Natural killer cell (primary cell): ENCODE data around the gene TBC1D22A. TPM values are rescaled to one million over a fixed set of nuclear protein-coding genes. Genes with fewer than 3 reads are reported as not detected.

Experiments
- ATAC-seq, 3 donors: fragments of 150-1000 bp in 2 of 3; fragments of 200-7000 bp in 1 of 3; cut with Tn5 transposase; 1 replicate in 1 of 3; 2 replicates in 2 of 3; pipeline ENCODE4 v1.10.0; 2021; ENCODE audit warnings: mild to moderate bottlenecking in 2 of 3, moderate library complexity in 2 of 3
- DNase-seq, 2 donors: peaks; one replicate each; pipeline versions ENCODE4 v3.0.0 to v3.0.0-alpha.2; 2013 to 2021; ENCODE audit warnings: mixed read lengths in 1 of 2
- H3K27ac ChIP-seq: one replicate; pipeline ENCODE4 v1.5.1; 2013; ENCODE audit warnings: mild to moderate bottlenecking, low read length
- H3K27me3 ChIP-seq: one replicate; pipeline ENCODE4 v1.6.1; 2013; ENCODE audit warnings: low read length; ENCODE audit not compliant: control insufficient read depth, insufficient read depth
- H3K36me3 ChIP-seq: one replicate; pipeline ENCODE4 v1.6.1; 2013; ENCODE audit warnings: low read length; ENCODE audit not compliant: control insufficient read depth, insufficient read depth
- H3K4me1 ChIP-seq: one replicate; pipeline ENCODE4 v1.6.1; 2013; ENCODE audit warnings: low read length; ENCODE audit not compliant: control insufficient read depth, insufficient read depth
- H3K4me3 ChIP-seq: one replicate; pipeline ENCODE4 v1.5.1; 2013; ENCODE audit warnings: low read length
- H3K9me3 ChIP-seq: one replicate; pipeline ENCODE4 v1.6.1; 2013; ENCODE audit warnings: low read length; ENCODE audit not compliant: control insufficient read depth, insufficient read depth
- H3K27ac Mint-ChIP-seq, 2 donors: one replicate each; pipeline ENCODE4 v1.8.0; 2022; ENCODE audit warnings: mild to moderate bottlenecking in 2 of 2, mixed read lengths in 2 of 2, moderate library complexity in 1 of 2
- H3K27me3 Mint-ChIP-seq, 2 donors: one replicate each; pipeline ENCODE4 v1.8.0; 2022; ENCODE audit warnings: low read depth in 2 of 2, mixed read lengths in 2 of 2
- H3K36me3 Mint-ChIP-seq: one replicate; pipeline ENCODE4 v1.8.0; 2022; ENCODE audit warnings: mixed read lengths
- H3K4me1 Mint-ChIP-seq, 2 donors: one replicate each; pipeline ENCODE4 v1.8.0; 2022; ENCODE audit warnings: mixed read lengths in 2 of 2
- H3K4me3 Mint-ChIP-seq: one replicate; pipeline ENCODE4 v1.8.0; 2022; ENCODE audit warnings: mild to moderate bottlenecking, moderate library complexity, mixed read lengths
- H3K9me3 Mint-ChIP-seq, 2 donors: one replicate each; pipeline ENCODE4 v1.8.0; 2022; ENCODE audit warnings: mixed read lengths in 2 of 2
- WGBS: methylation state at CpG from one replicate; pipeline ENCODE4 v1.1.7; 2013; ENCODE audit warnings: missing lambda C conversion rate; ENCODE audit not compliant: insufficient coverage; 5-methylcytosine and 5-hydroxymethylcytosine counted together
- intact Hi-C: fragments of 100-400 bp; cut with micrococcal nuclease; formaldehyde crosslinking; loops from one replicate; pipeline ENCODE4 v1.14.2; 2022
- total RNA-seq, 4 donors: library from RNA; stranded (reverse); fragments of 120-200 nt in 1 of 4; gene quantifications; one replicate each; pipeline versions ENCODE4 v1.2.3 to v1.2.4, GENCODE V29; 2013 to 2022
- TF ChIP-seq, protein P1 (sequence below): fragments of 200-600 bp; IDR thresholded peaks from one replicate; pipeline ENCODE4 v1.8.0; 2022; ENCODE audit warnings: antibody characterized with exemption

Gene TBC1D22A
- total RNA-seq, 3 donors from 2014 or later (not counting 1 experiment from before 2014, with no cell fraction given): 47.4 to 53.7 (median 53.2) TPM

DNA sequence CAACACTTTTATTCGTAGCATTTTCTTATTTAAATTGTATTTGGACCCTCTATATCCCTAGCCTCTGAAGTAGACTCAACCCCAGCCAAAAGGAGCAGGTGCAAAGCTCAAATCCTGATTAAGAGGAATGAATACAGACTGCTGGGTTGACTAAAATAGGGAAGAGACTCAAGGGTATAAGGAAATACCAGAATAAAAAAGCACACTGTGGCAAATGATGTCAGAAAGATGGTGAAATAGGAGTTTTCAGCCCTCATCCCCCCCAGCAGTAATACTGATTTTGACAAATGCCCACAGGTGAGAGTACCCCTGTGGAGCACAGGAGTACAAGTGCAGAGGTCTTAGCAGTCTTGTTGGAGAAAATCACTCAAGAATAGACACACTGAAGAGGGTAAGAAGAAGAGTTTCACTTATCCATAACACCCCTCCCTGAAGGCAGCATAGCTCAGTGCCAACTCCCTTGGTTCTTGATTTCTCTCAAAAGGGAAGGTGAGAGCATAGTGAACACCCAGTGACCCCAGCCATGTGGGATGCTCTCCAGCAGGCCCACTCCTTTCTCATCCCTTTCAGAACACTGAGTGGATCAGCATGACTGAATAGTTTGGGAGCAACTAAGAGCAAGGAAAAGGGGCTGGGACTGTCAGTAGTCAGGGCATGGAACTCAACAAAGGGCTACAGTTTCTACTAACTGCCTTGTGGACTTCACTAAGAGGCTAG, 71.7 kb downstream of the TBC1D22A start:
- peaks cover 7 to 13% of the 10 kb centered on the region in 2 donors for H3K9me3 Mint-ChIP-seq
- TF ChIP-seq, protein P1, sequence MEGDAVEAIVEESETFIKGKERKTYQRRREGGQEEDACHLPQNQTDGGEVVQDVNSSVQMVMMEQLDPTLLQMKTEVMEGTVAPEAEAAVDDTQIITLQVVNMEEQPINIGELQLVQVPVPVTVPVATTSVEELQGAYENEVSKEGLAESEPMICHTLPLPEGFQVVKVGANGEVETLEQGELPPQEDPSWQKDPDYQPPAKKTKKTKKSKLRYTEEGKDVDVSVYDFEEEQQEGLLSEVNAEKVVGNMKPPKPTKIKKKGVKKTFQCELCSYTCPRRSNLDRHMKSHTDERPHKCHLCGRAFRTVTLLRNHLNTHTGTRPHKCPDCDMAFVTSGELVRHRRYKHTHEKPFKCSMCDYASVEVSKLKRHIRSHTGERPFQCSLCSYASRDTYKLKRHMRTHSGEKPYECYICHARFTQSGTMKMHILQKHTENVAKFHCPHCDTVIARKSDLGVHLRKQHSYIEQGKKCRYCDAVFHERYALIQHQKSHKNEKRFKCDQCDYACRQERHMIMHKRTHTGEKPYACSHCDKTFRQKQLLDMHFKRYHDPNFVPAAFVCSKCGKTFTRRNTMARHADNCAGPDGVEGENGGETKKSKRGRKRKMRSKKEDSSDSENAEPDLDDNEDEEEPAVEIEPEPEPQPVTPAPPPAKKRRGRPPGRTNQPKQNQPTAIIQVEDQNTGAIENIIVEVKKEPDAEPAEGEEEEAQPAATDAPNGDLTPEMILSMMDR: no peak
- peaks cover 22 to 35% of the 10 kb centered on the region in 2 donors for H3K4me1 Mint-ChIP-seq
- H3K4me3 Mint-ChIP-seq: no peak overlapping the region
- no peak for DNase-seq
- Histone ChIP-seq H3K36me3 (no peaks in the 10 kb centered on the region), H3K4me3 (no peak overlapping the region), H3K9me3 (peaks cover 9% of the 10 kb centered on the region), H3K27me3 (no peaks in the 10 kb centered on the region), H3K27ac (no peak overlapping the region), H3K4me1 (no peaks in the 10 kb centered on the region)
- H3K36me3 Mint-ChIP-seq: peaks cover 21% of the 10 kb centered on the region
- intact Hi-C loops: no loop called here
- ATAC-seq: no peak
- no peak overlapping the region for H3K27ac Mint-ChIP-seq
- no peaks in the 10 kb centered on the region for H3K27me3 Mint-ChIP-seq
- WGBS: 100% methylated on average over 1 of the region's 1 CpG

DNA sequence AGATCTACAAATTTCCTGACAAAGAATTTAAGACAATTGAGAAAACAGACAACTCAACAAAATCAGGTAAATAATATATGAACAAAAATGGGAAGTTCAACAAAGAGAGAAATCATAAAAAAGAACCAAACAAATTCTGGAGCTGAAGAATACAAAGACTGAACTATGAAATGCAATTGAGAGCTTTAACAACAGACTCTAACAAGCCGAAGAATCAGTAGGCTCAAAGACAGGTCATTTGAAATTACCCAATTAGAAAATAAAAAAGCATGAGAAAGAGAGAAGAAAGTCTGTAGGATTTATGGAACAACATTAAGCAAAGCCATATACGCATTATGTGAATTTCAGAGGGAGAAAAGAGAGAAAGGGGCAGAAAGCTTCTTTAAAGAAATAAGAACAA, 72.8 kb downstream of the TBC1D22A start:
- Mint-ChIP-seq H3K9me3 (peaks cover 7 to 13% of the 10 kb centered on the region in 2 donors), H3K4me1 (peaks cover 12 to 35% of the 10 kb centered on the region in 2 donors), H3K36me3 (peaks cover 21% of the 10 kb centered on the region), H3K4me3 (no peak overlapping the region), H3K27ac (peak overlapping the region in 1 of 2 donors; percentile 6), H3K27me3 (no peaks in the 10 kb centered on the region)
- no peaks in the 10 kb centered on the region for H3K4me1 ChIP-seq
- TF ChIP-seq, protein P1: no peak
- ATAC-seq (no peak), DNase-seq (no peak)
- no peak overlapping the region for H3K27ac ChIP-seq
- H3K36me3 ChIP-seq: no peaks in the 10 kb centered on the region
- H3K4me3 ChIP-seq: no peak overlapping the region
- H3K9me3 ChIP-seq: peaks cover 9% of the 10 kb centered on the region
- 100% methylated on average over 2 of the region's 2 CpGs for WGBS
- H3K27me3 ChIP-seq: no peaks in the 10 kb centered on the region
- intact Hi-C loops: no loop called here

DNA sequence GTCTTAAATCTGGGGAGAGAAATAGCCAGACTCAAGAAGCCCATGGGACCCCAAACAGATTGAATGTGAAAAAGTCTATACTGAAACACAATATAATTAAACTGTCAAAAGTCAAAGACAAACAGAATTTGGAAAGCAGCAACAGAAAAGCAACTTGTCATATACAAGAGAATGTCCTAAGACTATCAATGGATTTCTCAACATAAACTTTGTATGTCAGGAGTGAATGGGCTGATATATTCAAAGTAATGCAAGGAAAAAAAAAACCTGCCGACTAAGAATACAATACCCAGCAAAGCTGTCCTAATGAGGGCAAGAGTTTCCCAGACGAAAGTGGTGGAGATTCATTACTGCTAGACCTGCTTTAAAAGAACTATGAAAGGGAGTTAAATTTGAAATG, 73.2 kb downstream of the TBC1D22A start:
- Histone ChIP-seq H3K36me3 (no peaks in the 10 kb centered on the region), H3K27me3 (no peaks in the 10 kb centered on the region), H3K4me3 (no peak overlapping the region), H3K9me3 (peaks cover 9% of the 10 kb centered on the region), H3K4me1 (no peaks in the 10 kb centered on the region), H3K27ac (no peak overlapping the region)
- Mint-ChIP-seq H3K4me3 (no peak overlapping the region), H3K27me3 (no peaks in the 10 kb centered on the region), H3K9me3 (peaks cover 7 to 13% of the 10 kb centered on the region in 2 donors), H3K36me3 (peaks cover 21% of the 10 kb centered on the region), H3K4me1 (peaks cover 10 to 34% of the 10 kb centered on the region in 2 donors), H3K27ac (no peak overlapping the region)
- DNase-seq: no peak
- no peak for ATAC-seq
- WGBS: 94% methylated on average over 2 of the region's 2 CpGs
- intact Hi-C loops: no loop called here
- TF ChIP-seq, protein P1: no peak

DNA sequence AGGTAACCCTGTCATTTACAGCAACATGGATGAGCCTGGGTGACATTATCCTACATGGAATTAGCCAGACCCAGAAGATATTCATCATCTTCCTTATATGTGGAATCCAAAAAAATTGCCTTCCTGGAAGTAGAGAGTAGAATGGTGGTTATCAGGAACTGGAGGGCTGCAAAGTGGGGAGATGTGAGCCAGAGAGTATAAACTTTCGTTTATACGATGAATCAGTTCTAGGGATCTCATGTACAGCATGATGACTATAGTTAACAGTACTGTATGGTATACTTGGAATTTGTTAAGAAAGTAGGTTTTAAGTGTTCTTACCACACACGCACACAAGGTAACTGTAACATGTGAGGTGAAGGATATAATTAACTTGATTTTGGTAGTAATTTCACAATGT, 79.1 kb downstream of the TBC1D22A start:
- H3K36me3 Mint-ChIP-seq: peaks cover 5% of the 10 kb centered on the region

More for the DNA sequence above, 79.1 kb downstream of the TBC1D22A start:
- Mint-ChIP-seq H3K4me3 (no peak overlapping the region), H3K4me1 (peaks cover 43 to 45% of the 10 kb centered on the region in 2 donors), H3K27me3 (no peaks in the 10 kb centered on the region), H3K27ac (no peak overlapping the region), H3K9me3 (no peaks in the 10 kb centered on the region)
- 100% methylated on average over 3 of the region's 3 CpGs for WGBS
- H3K27ac ChIP-seq: no peak overlapping the region
- no peak for DNase-seq
- no peak for ATAC-seq
- TF ChIP-seq, protein P1: no peak
- no peaks in the 10 kb centered on the region for H3K27me3 ChIP-seq
- H3K4me1 ChIP-seq: no peaks in the 10 kb centered on the region
- H3K9me3 ChIP-seq: no peaks in the 10 kb centered on the region
- H3K36me3 ChIP-seq: no peaks in the 10 kb centered on the region
- intact Hi-C loops: no loop called here
- no peak overlapping the region for H3K4me3 ChIP-seq
